Epithelial cell of proximal tubule (primary cell): ENCODE measurements around the gene SLC2A5. TPM values are rescaled to one million over a fixed set of nuclear protein-coding genes. Genes with fewer than 3 reads are reported as not detected.
"Not testable (repeated sequence)": the region's sequence is repeated elsewhere in the genome, so short reads cannot be mapped to it uniquely, and the experiment has no call there.

Source experiments
- DNase-seq: peaks from one replicate; pipeline ENCODE4 v3.0.0-alpha.2; 2011; ENCODE audit warnings: low read depth
- H3K4me3 ChIP-seq: 2 replicates; pipeline ENCODE4 v1.5.1; 2011; ENCODE audit warnings: low read depth, mild to moderate bottlenecking, low read length
- CTCF ChIP-seq: conservative IDR thresholded peaks from 2 replicates; pipeline ENCODE4 v1.5.1; 2012; ENCODE audit warnings: low read depth, mild to moderate bottlenecking, low read length
- total RNA-seq: library from RNA; depleted of rRNA; stranded (reverse); fragments of >200 nt; gene quantifications from 2 replicates; pipeline ENCODE4 v1.2.3, GENCODE V29; 2015

Gene SLC2A5
- total RNA-seq, 1 donor from 2014 or later = not detected

- DNase-seq = no peak
- H3K4me3 ChIP-seq = no peak overlapping the region
- TF ChIP-seq CTCF = no peak
These were observed 31.1 kb upstream of the SLC2A5 start for GRCh38 chr1:9100471-9101043.

- DNase-seq = no peak
- peak; percentile 20 for TF ChIP-seq CTCF
- no peak overlapping the region for H3K4me3 ChIP-seq
These were observed 30.1 kb upstream of the SLC2A5 start for GRCh38 chr1:9099555-9099954.

- no peak for TF ChIP-seq CTCF
- DNase-seq = no peak
- H3K4me3 ChIP-seq = no peak overlapping the region
These were observed 28.7 kb upstream of the SLC2A5 start for GRCh38 chr1:9097947-9098705.

- no peak overlapping the region for H3K4me3 ChIP-seq
- no peak for DNase-seq
- no peak for TF ChIP-seq CTCF
These were observed 26.4 kb upstream of the SLC2A5 start for GRCh38 chr1:9095818-9096217.

- H3K4me3 ChIP-seq, DNase-seq: not testable (repeated sequence)
These were observed 24.7 kb upstream of the SLC2A5 start for GRCh38 chr1:9093996-9094595.

- no peak for DNase-seq
These were observed 24.1 kb upstream of the SLC2A5 start for GRCh38 chr1:9093581-9093980.

GRCh38 chr1:9093091-9093490 is 23.7 kb upstream of the SLC2A5 start:
- no peak for DNase-seq
- TF ChIP-seq CTCF = no peak
- no peak overlapping the region for H3K4me3 ChIP-seq

More at GRCh38 chr1:9093581-9093980, 24.1 kb upstream of the SLC2A5 start:
- no peak for TF ChIP-seq CTCF
- H3K4me3 ChIP-seq = no peak overlapping the region
